Umbilical cord (tissue), 2 donors: Measurements from ENCODE around the gene NFX1. TPM values are rescaled to one million over a fixed set of nuclear protein-coding genes. Genes with fewer than 3 reads are reported as not detected.
"Not testable (repeated sequence)": the region's sequence is repeated elsewhere in the genome, so short reads cannot be mapped to it uniquely, and the experiment has no call there.

ENCODE experiments used
- DNase-seq: peaks from one replicate; pipeline ENCODE4 v3.0.0-alpha.2; 2015; ENCODE audit warnings: low spot score
- total RNA-seq: library from RNA; depleted of rRNA; stranded (reverse); fragments of >200 nt; gene quantifications from one replicate; pipeline ENCODE4 v1.2.3, GENCODE V29; 2014; ENCODE audit warnings: low replicate concordance; ENCODE audit not compliant: insufficient read depth

The NFX1 gene
- total RNA-seq, 1 donor from 2014 or later: 49.8 TPM

GRCh38 chr9:33307067-33307466 is 16.8 kb downstream of the NFX1 start:
- no peak for DNase-seq

- DNase-seq: no peak
Observed at GRCh38 chr9:33309903-33310302, 19.6 kb downstream of the NFX1 start.

GRCh38 chr9:33310748-33311147 is 20.4 kb downstream of the NFX1 start:
- DNase-seq: no peak

GRCh38 chr9:33311953-33312352 is 21.6 kb downstream of the NFX1 start:
- DNase-seq: no peak

GRCh38 chr9:33315371-33315770 is 25.1 kb downstream of the NFX1 start:
- peak; percentile 41 for DNase-seq

- not testable (repeated sequence) for DNase-seq
Observed at GRCh38 chr9:33317136-33317535, 26.8 kb downstream of the NFX1 start.

- DNase-seq: peak; percentile 49
Observed at GRCh38 chr9:33318225-33318624, 27.9 kb downstream of the NFX1 start.

- DNase-seq: peak; percentile 68
Observed at GRCh38 chr9:33318781-33319180, 28.5 kb downstream of the NFX1 start.

- no peak for DNase-seq
Observed at GRCh38 chr9:33320230-33320567, 29.9 kb downstream of the NFX1 start.

GRCh38 chr9:33320568-33321261 is 30.4 kb downstream of the NFX1 start:
- peak; percentile 97 for DNase-seq

- DNase-seq: peak; percentile 75
Observed at GRCh38 chr9:33329117-33329563, 38.8 kb downstream of the NFX1 start.

GRCh38 chr9:33329979-33330378 is 39.7 kb downstream of the NFX1 start:
- DNase-seq: peak; percentile 68

- peak; percentile 95 for DNase-seq
Observed at GRCh38 chr9:33331377-33331891, 41.1 kb downstream of the NFX1 start.

- peak; percentile 12 for DNase-seq
Observed at GRCh38 chr9:33332011-33332410, 41.7 kb downstream of the NFX1 start.

- not testable (repeated sequence) for DNase-seq
Observed at GRCh38 chr9:33332956-33333355, 42.6 kb downstream of the NFX1 start.

- no peak for DNase-seq
Observed at GRCh38 chr9:33340186-33340585, 49.9 kb downstream of the NFX1 start.

- no peak for DNase-seq
Observed at GRCh38 chr9:33341182-33341581, 50.9 kb downstream of the NFX1 start.

- no peak for DNase-seq
Observed at GRCh38 chr9:33344145-33344544, 53.8 kb downstream of the NFX1 start.

GRCh38 chr9:33346564-33346963 is 56.2 kb downstream of the NFX1 start:
- DNase-seq: no peak

GRCh38 chr9:33348998-33349397 is 58.7 kb downstream of the NFX1 start:
- DNase-seq: no peak

GRCh38 chr9:33349743-33350142 is 59.4 kb downstream of the NFX1 start:
- DNase-seq: no peak

GRCh38 chr9:33350310-33350709 is 60.0 kb downstream of the NFX1 start:
- peak; percentile 81 for DNase-seq

- no peak for DNase-seq
Observed at GRCh38 chr9:33351547-33351946, 61.2 kb downstream of the NFX1 start.
